Psoas muscle (tissue), 8 donors: ENCODE data around the gene PRSS38. TPM values are rescaled to one million over a fixed set of nuclear protein-coding genes. Genes with fewer than 3 reads are reported as not detected.
"Not testable (repeated sequence)": the region's sequence is repeated elsewhere in the genome, so short reads cannot be mapped to it uniquely, and the experiment has no call there.

Source experiments
- ATAC-seq, 4 donors: fragments of 200-7000 bp; cut with Tn5 transposase; one replicate each; pipeline ENCODE4 v1.9.1; 2020; ENCODE audit warnings: moderate library complexity in 3 of 4, mild to moderate bottlenecking in 2 of 4
- DNase-seq, 2 donors: peaks; one replicate each; pipeline ENCODE4 v3.0.0-alpha.2; 2020
- H3K27ac ChIP-seq: fragments of 200-600 bp; one replicate; pipeline ENCODE4 v1.8.0; 2022
- H3K27me3 ChIP-seq, 3 donors: fragments of 200-600 bp in 1 of 3; one replicate each; pipeline versions ENCODE4 v1.6.1 to v1.8.0; 2013 to 2022; ENCODE audit warnings: low read length in 2 of 3, mild to moderate bottlenecking in 2 of 3, moderate library complexity in 1 of 3; ENCODE audit not compliant: insufficient read depth in 3 of 3
- H3K36me3 ChIP-seq, 2 donors: fragments of 200-600 bp in 1 of 2; one replicate each; pipeline versions ENCODE4 v1.6.1 to v1.8.0; 2013 to 2022; ENCODE audit warnings: low read depth in 1 of 2, mild to moderate bottlenecking in 1 of 2, moderate library complexity in 1 of 2; ENCODE audit not compliant: insufficient read depth in 1 of 2
- H3K4me1 ChIP-seq: fragments of 200-600 bp; one replicate; pipeline ENCODE4 v1.8.0; 2022
- H3K4me3 ChIP-seq: fragments of 200-600 bp; one replicate; pipeline ENCODE4 v1.8.0; 2022; ENCODE audit warnings: mild to moderate bottlenecking
- H3K9me3 ChIP-seq: fragments of 200-600 bp; one replicate; pipeline ENCODE4 v1.8.0; 2022
- CTCF ChIP-seq: fragments of 200-600 bp; IDR thresholded peaks from one replicate; pipeline ENCODE4 v1.8.0; 2022; ENCODE audit warnings: antibody characterized with exemption
- WGBS, 3 donors: extraction: QIAGEN DNeasy Blood & Tissue Kit; methylation state at CpG; one replicate each; pipeline versions ENCODE4 v1.1.6 to v1.1.7; 2013; 5-methylcytosine and 5-hydroxymethylcytosine counted together
- intact Hi-C, 2 donors: fragments of 100-400 bp; cut with DNase I; formaldehyde crosslinking; loops; one replicate each; pipeline versions ENCODE4 v1.11.0 to v1.14.2; 2022
- polyA plus RNA-seq, 3 donors: library from polyadenylated mRNA; stranded (reverse); fragments of 200-250 nt; gene quantifications; one replicate each; pipeline ENCODE4 v1.2.3, GENCODE V29; 2013
- total RNA-seq, 4 donors: library from RNA; stranded (reverse); fragmentation: NEBNext Ultra II Directional in 2 of 4; extraction: Animal tissue kit (Norgen Biotek cat#: 25700) in 2 of 4; gene quantifications; one replicate each; pipeline versions ENCODE4 v1.2.1 to v1.2.4, GENCODE V29; 2021 to 2023
- donor health status: healthy with polysubstance abuse.
- donor health status: DM: no; HTN: no; CAD: no; lungs with moderate emphysema.
- donor health status: Bipolar disorder and iron deficiency.
- donor health status: healthy.
- donor health status: DM: yes; HTN: yes; CAD: no.
- donor health status: DM: no; HTN: no; CAD: no.
- donor health status: DM: no; HTN: no; CAD: no.
- donor health status: DM: yes; HTN: yes; CAD: no.

PRSS38 gene
- total and polyA plus RNA-seq, 7 donors: not detected

GRCh38 chr1:227845519-227845918 lies 30.0 kb downstream of the PRSS38 start:
- no peak for DNase-seq

GRCh38 chr1:227846265-227846858 lies 30.9 kb downstream of the PRSS38 start:
- H3K36me3 ChIP-seq: no peaks in the 10 kb centered on the region
- DNase-seq: no peak
- no peaks in the 10 kb centered on the region for H3K4me1 ChIP-seq
- H3K27ac ChIP-seq: no peak overlapping the region
- intact Hi-C loops: no loop called here
- ATAC-seq: no peak
- no peaks in the 10 kb centered on the region for H3K27me3 ChIP-seq
- 71 to 76% (median 75%) methylated on average over 10 of the region's 10 CpGs for WGBS, 3 donors
- H3K9me3 ChIP-seq: peaks cover 5% of the 10 kb centered on the region
- no peak overlapping the region for H3K4me3 ChIP-seq
- no peak for TF ChIP-seq CTCF

More at GRCh38 chr1:227845519-227845918, 30.0 kb downstream of the PRSS38 start:
- H3K9me3 ChIP-seq: peaks cover 5% of the 10 kb centered on the region
- no peak for ATAC-seq
- no peak overlapping the region for H3K27ac ChIP-seq
- 83 to 96% (median 93%) methylated on average over 7 of the region's 7 CpGs for WGBS, 3 donors
- intact Hi-C loops: no loop called here
- no peak overlapping the region for H3K4me3 ChIP-seq
- no peaks in the 10 kb centered on the region for H3K27me3 ChIP-seq
- H3K36me3 ChIP-seq: no peaks in the 10 kb centered on the region
- no peaks in the 10 kb centered on the region for H3K4me1 ChIP-seq
- no peak for TF ChIP-seq CTCF

GRCh38 chr1:227847046-227847445 lies 31.6 kb downstream of the PRSS38 start:
- ATAC-seq, H3K9me3 ChIP-seq, H3K36me3 ChIP-seq, intact Hi-C loops, H3K27ac ChIP-seq, DNase-seq, H3K27me3 ChIP-seq, H3K4me3 ChIP-seq, H3K4me1 ChIP-seq: not testable (repeated sequence)
- WGBS, 3 donors: 86 to 90% (median 88%) methylated on average over 4 of the region's 4 CpGs

GRCh38 chr1:227848430-227848932 lies 33.0 kb downstream of the PRSS38 start:
- intact Hi-C loops: no loop called here
- Histone ChIP-seq H3K4me1 (no peaks in the 10 kb centered on the region), H3K4me3 (no peak overlapping the region), H3K27ac (no peak overlapping the region), H3K9me3 (peaks cover 5% of the 10 kb centered on the region), H3K27me3 (no peaks in the 10 kb centered on the region), H3K36me3 (no peaks in the 10 kb centered on the region)
- no peak for DNase-seq
- TF ChIP-seq CTCF: no peak
- ATAC-seq: no peak
- WGBS, 3 donors: 81 to 85% (median 83%) methylated on average over 3 of the region's 3 CpGs

GRCh38 chr1:227849251-227849650 lies 33.8 kb downstream of the PRSS38 start:
- WGBS, 3 donors: 53 to 68% (median 57%) methylated on average over 3 of the region's 3 CpGs
- no peaks in the 10 kb centered on the region for H3K36me3 ChIP-seq
- DNase-seq (no peak), ATAC-seq (no peak)
- TF ChIP-seq CTCF: no peak
- H3K4me3 ChIP-seq: no peak overlapping the region
- H3K27ac ChIP-seq: no peak overlapping the region
- H3K4me1 ChIP-seq: no peaks in the 10 kb centered on the region
- peaks cover 5% of the 10 kb centered on the region for H3K9me3 ChIP-seq
- intact Hi-C loops: no loop called here
- no peaks in the 10 kb centered on the region for H3K27me3 ChIP-seq
